K562 (cell line): ENCODE results near the gene HPSE2. TPM values are rescaled to one million over a fixed set of nuclear protein-coding genes. Genes with fewer than 3 reads are reported as not detected.

Source experiments
- ARNT ChIP-seq, 2 experiments: fragments of 450-650 bp; IDR thresholded peaks; 2 replicates each; pipeline ENCODE4 v1.6.1; 2016; ENCODE audit warnings: mild to moderate bottlenecking in 1 of 2
- BHLHE40 ChIP-seq: IDR thresholded peaks from 2 replicates; pipeline ENCODE4 v1.6.1; 2011; ENCODE audit warnings: low read length, improper control_type of control experiment
- ETS1 ChIP-seq: conservative IDR thresholded peaks from 2 replicates; pipeline ENCODE4 v1.6.1; 2011; ENCODE audit warnings: low read depth, mild to moderate bottlenecking, low read length; ENCODE audit not compliant: control insufficient read depth
- NFIC ChIP-seq: fragments of 450-650 bp; IDR thresholded peaks from 2 replicates; pipeline ENCODE4 v1.6.1; 2017; ENCODE audit warnings: mild to moderate bottlenecking, inconsistent platforms
- NFXL1 ChIP-seq: fragments of 450-650 bp; formaldehyde crosslinking; IDR thresholded peaks from 2 replicates; pipeline ENCODE4 v1.4.0; 2021; ENCODE audit warnings: mild to moderate bottlenecking
- NRF1 ChIP-seq, 2 experiments: fragments of 450-650 bp; IDR thresholded peaks in 1 of 2; conservative IDR thresholded peaks in 1 of 2; 2 replicates each; pipeline ENCODE4 v1.6.1; 2014; ENCODE audit warnings: mild to moderate bottlenecking in 2 of 2
- PBX2 ChIP-seq, 2 experiments: IDR thresholded peaks in 1 of 2; conservative IDR thresholded peaks in 1 of 2; 2 replicates each; pipeline ENCODE4 v1.6.1; 2016; ENCODE audit warnings: low read depth in 2 of 2, mild to moderate bottlenecking in 1 of 2, missing compliant biosample characterization in 1 of 2, missing genetic modification characterization in 1 of 2, moderate library complexity in 1 of 2
- TEAD1 ChIP-seq, 2 experiments: fragments of 450-650 bp in 1 of 2; sonication (generic) in 1 of 2; formaldehyde crosslinking; IDR thresholded peaks; 2 replicates each; pipeline versions ENCODE4 v1.4.0 to v1.8.0; 2020 to 2022; ENCODE audit warnings: mild to moderate bottlenecking in 2 of 2, missing genetic modification reagents in 1 of 2
- ZBTB11 ChIP-seq, 3 experiments: fragments of 200-800 bp in 1 of 3; fragments of 250-450 bp in 1 of 3; fragments of 450-650 bp in 1 of 3; sonication (Bioruptor Pico) in 1 of 3; sonication (Bioruptor generic) in 1 of 3; formaldehyde crosslinking in 1 of 3; IDR thresholded peaks; 2 replicates each; pipeline versions ENCODE4 v1.6.1 to v1.8.0; 2016 to 2022; ENCODE audit warnings: mild to moderate bottlenecking in 2 of 3, missing genetic modification characterization in 2 of 3, missing compliant biosample characterization in 1 of 3, moderate library complexity in 1 of 3
- ZNF324 ChIP-seq: fragments of 250-450 bp; sonication (Bioruptor Pico); IDR thresholded peaks from 2 replicates; pipeline ENCODE4 v1.4.0; 2020; ENCODE audit warnings: mild to moderate bottlenecking
- ZNF431 ChIP-seq: sonication (generic); formaldehyde crosslinking; IDR thresholded peaks from 2 replicates; pipeline ENCODE4 v1.8.0; 2022; ENCODE audit warnings: mild to moderate bottlenecking, missing genetic modification reagents
- ZNF778 ChIP-seq: fragments of 450-650 bp; formaldehyde crosslinking; IDR thresholded peaks from 2 replicates; pipeline ENCODE4 v1.4.0; 2020; ENCODE audit warnings: mild to moderate bottlenecking, moderate library complexity
- polyA plus RNA-seq, 8 experiments: library from polyadenylated mRNA; depleted of rRNA in 4 of 8; stranded (reverse) in 5 of 8; unstranded in 3 of 8; fragments of >200 nt; fragmentation: Nextera tagmentation in 2 of 8; fragmentation: Illumina TruSeq in 1 of 8; extraction: Ambion mirVana in 2 of 8; extraction: Trizol in 1 of 8; gene quantifications; 2 replicates each; pipeline versions ENCODE4 v1.2.1 to v1.2.3, GENCODE V29; 2011 to 2014; ENCODE audit warnings: inconsistent platforms in 1 of 8, missing spikeins in 1 of 8
- total RNA-seq, 7 experiments: library from RNA; depleted of rRNA in 6 of 7; stranded (reverse); fragments of >200 nt in 6 of 7; fragmentation: Illumina TruSeq in 2 of 7; extraction: Trizol in 2 of 7; gene quantifications; 2 replicates each; pipeline versions ENCODE4 v1.2.1 to v1.2.3, GENCODE V29; 2011 to 2021; ENCODE audit warnings: low replicate concordance in 1 of 7
- TF ChIP-seq, protein P1 (sequence below): fragments of 250-450 bp; sonication (Bioruptor Pico); IDR thresholded peaks from 2 replicates; pipeline ENCODE4 v1.5.1; 2021; ENCODE audit warnings: mild to moderate bottlenecking
- TF ChIP-seq, protein P2 (sequence below): fragments of 450-650 bp; formaldehyde crosslinking; IDR thresholded peaks from 2 replicates; pipeline ENCODE4 v1.4.0; 2020; ENCODE audit warnings: mild to moderate bottlenecking, moderate library complexity

Gene HPSE2
- total and polyA plus RNA-seq, 9 of the 15 experiments (the other 6 are each of a cell fraction or from before 2014, with no cell fraction given) = 0.03 to 0.10 (median 0.04) TPM; not detected in 2

- no peak for TF ChIP-seq ZNF324 (CRISPR knock-in tag)
- TF ChIP-seq TEAD1 (CRISPR knock-in tag; IDR thresholded peaks at IDR 0.05) = no peak
- peak in 1 of 3 experiments; percentile 23; a peak in 1 of 6 replicates for TF ChIP-seq ZBTB11 (CRISPR knock-in tag; IDR thresholded peaks at IDR 0.05)
- no peak for TF ChIP-seq ETS1
- TF ChIP-seq BHLHE40 = no peak
- TF ChIP-seq ZNF778 = no peak
- TF ChIP-seq, protein P1, sequence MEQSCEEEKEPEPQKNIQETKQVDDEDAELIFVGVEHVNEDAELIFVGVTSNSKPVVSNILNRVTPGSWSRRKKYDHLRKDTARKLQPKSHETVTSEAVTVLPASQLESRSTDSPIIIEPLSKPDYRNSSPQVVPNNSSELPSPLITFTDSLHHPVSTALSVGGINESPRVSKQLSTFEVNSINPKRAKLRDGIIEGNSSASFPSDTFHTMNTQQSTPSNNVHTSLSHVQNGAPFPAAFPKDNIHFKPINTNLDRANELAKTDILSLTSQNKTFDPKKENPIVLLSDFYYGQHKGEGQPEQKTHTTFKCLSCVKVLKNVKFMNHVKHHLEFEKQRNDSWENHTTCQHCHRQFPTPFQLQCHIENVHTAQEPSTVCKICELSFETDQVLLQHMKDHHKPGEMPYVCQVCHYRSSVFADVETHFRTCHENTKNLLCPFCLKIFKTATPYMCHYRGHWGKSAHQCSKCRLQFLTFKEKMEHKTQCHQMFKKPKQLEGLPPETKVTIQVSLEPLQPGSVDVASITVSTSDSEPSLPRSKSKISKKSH (CRISPR knock-in tag) = no peak
- TF ChIP-seq ARNT (IDR thresholded peaks at IDR 0.05) = peak; percentile 50 to 59; a peak in 1 of 4 replicates
- TF ChIP-seq NFIC = peak; percentile 76
- no peak for TF ChIP-seq ZNF431 (CRISPR knock-in tag)
- TF ChIP-seq PBX2 (CRISPR knock-in tag; IDR thresholded peaks at IDR 0.05; ENCODE audit: low read depth) = no peak
- peak; percentile 54 for TF ChIP-seq PBX2 (tag; conservative IDR thresholded peaks at IDR 0.05; ENCODE audit: low read depth)
- TF ChIP-seq, protein P2, sequence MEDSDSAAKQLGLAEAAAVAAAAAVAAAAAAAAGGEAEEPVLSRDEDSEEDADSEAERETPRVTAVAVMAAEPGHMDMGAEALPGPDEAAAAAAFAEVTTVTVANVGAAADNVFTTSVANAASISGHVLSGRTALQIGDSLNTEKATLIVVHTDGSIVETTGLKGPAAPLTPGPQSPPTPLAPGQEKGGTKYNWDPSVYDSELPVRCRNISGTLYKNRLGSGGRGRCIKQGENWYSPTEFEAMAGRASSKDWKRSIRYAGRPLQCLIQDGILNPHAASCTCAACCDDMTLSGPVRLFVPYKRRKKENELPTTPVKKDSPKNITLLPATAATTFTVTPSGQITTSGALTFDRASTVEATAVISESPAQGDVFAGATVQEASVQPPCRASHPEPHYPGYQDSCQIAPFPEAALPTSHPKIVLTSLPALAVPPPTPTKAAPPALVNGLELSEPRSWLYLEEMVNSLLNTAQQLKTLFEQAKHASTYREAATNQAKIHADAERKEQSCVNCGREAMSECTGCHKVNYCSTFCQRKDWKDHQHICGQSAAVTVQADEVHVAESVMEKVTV = no peak
- no peak for TF ChIP-seq NRF1 (conservative IDR thresholded peaks at IDR 0.05 in 1 of 2, IDR thresholded peaks at IDR 0.05 in 1 of 2)
- no peak for TF ChIP-seq NFXL1
Observed at GRCh38 chr10:98778277-98778759, 457.3 kb downstream of the HPSE2 start (continued).
